ENCODE data around the gene SMG5.

Gene SMG5

GRCh38 chr1:156279837-156280236 lies 2.8 kb downstream of the SMG5 start:
- DNase-seq (ENCODE audit: low spot score), result no peak

DNA sequence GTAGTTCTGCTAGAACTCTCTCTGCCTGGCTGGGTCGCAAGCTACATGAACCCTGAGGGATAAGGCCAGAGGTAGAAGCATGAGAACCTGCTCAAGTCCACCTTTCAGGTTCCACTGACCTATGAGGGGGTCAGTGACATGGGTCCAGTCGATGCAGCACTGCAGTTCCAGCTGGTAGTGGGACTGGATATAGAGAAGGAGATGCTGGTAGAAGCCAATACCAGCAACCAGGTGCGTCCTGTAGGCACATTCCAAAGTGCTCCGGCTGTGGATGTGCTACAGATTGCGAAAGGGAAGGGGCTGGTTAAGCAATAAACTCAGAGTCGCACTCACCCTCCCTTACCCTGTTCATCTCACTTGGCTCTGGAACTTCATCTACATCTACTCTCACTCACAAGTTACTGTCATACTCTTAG lies 5.7 kb downstream of the SMG5 start:
- no peak for DNase-seq (ENCODE audit: low spot score)

DNA sequence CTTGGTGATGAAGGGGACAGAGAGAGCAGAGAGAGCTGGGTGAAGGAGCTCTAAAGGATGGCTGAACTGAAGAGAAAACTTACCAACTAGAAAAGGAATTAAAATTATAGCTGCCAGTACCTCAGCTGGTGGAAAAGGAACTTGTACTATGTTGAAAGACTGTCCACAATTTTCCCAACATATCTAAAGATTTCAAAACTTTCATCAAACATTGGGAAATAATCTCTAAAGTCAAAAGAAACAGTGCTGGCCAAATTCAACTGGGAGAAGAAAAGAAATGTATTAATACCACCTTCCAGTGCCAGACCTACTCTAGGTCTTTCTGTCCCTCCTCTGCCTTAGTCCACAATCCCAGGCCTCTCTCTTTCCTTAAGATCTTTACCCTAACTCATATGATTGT lies 6.1 kb downstream of the SMG5 start:
- DNase-seq (ENCODE audit: low spot score), result no peak

DNA sequence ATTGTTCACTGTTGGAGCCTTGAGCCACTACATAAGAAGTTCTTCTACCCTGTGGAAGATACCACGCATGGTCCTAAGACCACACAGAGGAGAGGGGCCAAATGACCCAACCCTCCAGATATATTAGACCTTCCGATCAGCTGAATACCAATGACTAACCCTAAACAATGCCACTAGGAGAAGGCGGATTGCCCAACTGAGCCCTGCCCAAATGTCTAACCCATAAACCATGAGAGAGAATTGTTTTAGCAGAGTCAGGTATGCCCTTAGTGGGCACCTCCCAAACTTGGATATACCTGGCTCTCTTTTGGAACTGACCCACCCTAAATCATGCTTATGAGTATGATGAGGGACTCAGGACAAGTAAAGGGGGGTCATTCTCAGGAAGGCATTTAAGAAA lies 12.3 kb downstream of the SMG5 start:
- DNase-seq (ENCODE audit: low spot score), result no peak

- no peak for DNase-seq (ENCODE audit: low spot score)
Measured at GRCh38 chr1:156268336-156268735, 14.3 kb downstream of the SMG5 start.

GRCh38 chr1:156266051-156266450 lies 16.6 kb downstream of the SMG5 start:
- no peak for DNase-seq (ENCODE audit: low spot score)

DNA sequence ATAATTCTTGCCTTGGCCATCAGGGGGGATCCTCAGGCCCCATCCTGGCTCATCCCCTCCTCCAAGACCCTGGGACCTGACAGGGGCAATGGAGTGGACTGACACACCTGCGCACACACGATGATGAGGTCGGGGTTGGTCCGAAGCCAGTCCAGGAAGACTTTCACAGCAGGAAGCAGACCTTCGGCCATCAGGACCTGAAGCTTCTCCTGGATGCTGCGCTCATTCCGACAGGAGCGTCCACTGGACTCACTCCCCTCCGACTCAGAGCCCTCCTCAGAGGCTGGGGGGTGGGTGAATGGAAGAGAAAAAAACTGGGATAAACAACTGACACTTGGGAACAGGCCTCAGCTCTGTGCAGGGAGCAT lies 19.4 kb downstream of the SMG5 start:
- no peak for DNase-seq (ENCODE audit: low spot score)

DNA sequence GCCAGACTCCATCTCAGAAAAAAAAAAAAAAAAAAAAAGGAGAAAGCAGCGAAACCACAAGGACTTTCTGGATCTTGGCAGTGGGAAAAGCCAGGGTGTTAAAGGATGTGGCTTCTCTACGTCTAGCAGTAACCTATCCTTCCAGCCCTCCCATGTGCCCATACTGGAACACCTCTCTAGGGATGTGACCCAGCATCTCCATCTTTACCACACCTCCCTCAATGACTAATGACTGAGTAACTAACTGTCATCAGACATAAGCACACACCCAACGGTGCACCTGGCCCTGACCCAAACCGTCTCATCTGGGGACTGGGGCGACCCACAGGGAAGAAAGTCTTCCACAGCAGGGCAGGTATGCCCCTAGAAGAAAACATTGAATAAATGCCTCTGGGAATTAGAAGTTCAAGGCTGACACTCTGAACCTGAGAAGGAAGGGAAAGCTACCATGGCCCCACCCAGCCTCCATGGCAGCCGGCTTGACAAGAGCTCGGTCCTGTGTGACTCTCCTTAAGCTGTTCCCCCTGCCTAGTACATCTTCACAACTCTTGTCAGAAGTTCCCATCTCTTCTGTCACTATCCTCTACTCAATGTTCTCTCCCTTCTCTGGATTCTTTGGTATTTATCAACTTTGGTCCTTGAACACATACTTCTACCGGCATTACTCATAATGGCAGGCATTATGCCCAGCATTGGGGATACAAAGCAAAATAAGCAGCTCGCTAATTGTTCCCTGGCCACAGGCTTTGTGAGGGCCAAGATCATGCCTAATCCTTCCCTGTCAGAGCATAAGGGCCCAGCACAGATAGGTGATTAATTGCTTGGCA lies 20.0 kb downstream of the SMG5 start:
- peak; percentile 78 for DNase-seq (ENCODE audit: low spot score)

DNA sequence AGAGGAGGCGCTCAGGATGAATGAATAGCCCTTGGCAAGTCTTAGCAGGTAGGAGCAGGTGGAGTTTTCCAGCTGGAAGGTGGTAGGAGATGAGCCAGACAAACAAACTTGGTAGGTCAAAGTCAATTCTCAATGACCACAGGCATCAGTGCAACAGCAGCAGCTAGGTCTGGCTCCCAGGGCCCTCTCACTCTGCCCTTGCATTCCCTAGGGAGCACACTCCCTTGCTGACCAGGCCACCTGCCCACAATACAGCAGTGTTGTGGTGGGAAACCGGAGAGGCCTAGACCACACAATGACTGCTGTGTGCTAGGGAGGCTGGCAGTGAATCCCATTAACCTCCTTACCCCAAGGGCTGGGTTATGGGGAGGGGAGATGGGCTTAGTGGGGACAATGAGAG lies 21.7 kb downstream of the SMG5 start:
- no peak for DNase-seq (ENCODE audit: low spot score)

DNA sequence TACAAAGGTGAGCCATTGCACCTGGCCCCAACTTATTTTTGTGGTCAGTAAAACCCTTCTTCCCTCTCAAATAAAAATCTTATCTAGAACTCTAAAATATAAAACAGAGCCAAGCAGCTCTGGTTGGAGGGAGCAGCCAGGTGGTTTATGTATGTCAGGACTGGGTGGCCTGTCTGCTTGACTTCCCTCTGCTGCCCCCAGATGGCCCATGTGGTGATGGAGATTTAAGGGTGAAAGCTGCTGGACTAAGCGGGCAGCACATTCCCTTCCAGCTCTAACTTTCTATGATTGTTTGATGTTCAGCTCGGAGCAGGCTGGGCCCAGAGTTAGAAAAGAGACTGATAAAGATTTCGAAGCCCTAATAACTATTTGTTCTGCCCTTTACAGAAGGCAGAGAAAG lies 22.8 kb downstream of the SMG5 start:
- no peak for DNase-seq (ENCODE audit: low spot score)

GRCh38 chr1:156258859-156259258 lies 23.8 kb downstream of the SMG5 start:
- DNase-seq (ENCODE audit: low spot score), result no peak

GRCh38 chr1:156257711-156258110 lies 24.9 kb downstream of the SMG5 start:
- DNase-seq (ENCODE audit: low spot score), result no peak

DNA sequence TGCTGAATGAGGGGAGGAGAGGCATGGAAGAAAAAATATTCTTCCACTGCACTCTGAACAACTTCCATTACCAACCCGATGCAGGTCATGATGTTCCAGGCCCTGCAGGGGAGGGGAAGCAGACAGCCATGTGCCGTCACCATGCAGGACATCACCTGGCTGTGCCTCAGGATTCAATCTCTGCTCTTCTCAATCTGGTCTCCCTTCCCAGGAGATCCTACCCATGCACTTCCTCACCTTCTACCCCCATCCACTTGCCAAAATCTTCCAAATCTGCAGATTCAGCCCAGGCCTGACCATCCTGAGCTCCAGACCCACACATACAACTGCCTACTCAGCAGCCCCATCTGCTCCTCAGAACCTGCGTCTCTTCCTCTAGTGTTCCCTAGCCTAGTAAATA lies 29.0 kb downstream of the SMG5 start:
- no peak for DNase-seq (ENCODE audit: low spot score)

DNA sequence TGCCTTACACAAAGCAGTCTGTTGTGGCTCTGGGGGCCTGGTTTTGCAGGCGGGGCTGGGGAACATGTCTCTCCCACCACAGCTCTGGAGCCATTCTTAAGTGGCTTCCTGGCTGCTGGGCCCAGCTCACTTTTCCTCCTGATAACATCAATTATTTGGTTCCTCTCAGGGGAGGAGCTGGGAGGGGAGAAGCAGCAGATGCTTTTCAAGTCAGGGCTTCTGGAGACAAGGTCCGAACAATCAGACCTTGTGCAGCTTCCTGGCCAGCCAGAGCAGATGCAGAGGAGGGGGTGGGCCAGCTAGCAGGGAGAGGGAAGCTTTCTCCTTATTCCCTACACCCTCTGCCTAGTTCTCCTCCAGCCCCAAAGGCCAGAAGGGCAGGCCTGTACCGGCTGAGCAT lies 31.1 kb downstream of the SMG5 start:
- DNase-seq (ENCODE audit: low spot score), result no peak

DNA sequence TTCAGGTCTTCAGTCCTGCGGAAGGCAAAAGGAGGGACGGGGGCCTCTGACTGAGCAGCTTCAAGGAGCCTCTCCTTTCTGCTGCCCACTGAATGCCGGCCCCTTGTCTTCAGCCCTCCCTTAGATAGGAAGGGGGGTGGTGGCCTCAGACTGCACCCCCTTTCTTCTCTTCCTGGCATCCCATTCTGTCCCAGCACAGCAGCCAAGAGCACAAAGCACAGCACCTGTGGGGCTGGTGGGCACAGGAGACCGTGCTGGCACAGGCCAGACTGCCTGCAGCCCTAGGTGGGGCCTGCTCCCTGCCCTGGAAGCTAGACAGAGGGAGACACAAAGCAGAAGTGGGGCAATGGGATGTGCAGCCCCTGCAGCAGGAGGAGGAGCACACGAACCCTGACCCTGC lies 33.0 kb downstream of the SMG5 start:
- DNase-seq (ENCODE audit: low spot score), result no peak

- DNase-seq (ENCODE audit: low spot score), result no peak
Measured at GRCh38 chr1:156248323-156248683, 34.3 kb downstream of the SMG5 start.

DNA sequence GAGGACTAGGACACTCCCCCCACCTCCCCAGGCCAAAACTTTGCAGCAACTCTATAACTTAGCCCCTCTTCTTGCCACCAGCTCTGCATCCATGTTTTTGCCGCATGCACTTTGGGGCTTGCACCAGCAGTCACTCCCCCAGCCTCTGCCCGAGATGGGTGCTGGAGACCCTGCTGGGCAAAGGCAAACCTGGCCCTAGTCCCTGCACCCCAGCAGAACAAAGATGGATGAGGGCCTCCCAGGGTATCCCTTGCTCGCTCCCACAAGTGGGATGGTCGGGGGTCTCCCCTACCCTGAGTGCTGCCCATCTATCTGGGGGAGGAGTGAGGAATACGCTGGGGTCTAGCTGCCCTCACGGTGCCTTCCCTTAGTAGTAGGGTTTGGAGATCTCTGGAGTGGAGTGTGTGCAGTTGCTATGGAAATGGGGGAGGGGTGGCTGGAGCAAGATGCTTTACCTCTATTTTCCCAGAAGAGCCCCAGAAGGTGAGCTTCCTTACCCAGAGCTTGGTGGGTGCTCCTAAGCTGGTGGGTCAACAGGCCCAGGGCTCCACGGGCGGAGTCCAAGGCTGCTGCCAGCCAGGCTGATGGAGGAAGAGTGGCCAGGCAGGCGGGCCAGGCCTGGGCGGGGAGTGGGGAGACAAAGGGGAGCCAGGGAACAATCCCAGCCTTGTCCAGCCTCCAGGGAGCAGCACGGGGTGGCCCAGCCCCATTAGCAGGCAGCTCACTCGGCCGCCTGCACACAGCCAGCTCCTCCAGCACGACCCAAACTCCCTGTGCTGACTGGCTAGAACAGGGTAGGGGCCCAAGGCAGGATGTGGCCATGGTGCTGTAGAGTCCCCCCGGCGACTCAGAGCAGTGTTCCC lies 34.9 kb downstream of the SMG5 start, which contains the start of gene PAQR6:
TSS of gene PAQR6 (minus strand) at position 597 of the 863 bp plus-strand sequence. CDS start 1,325 bp downstream, outside the sequence.
- no peak for DNase-seq (ENCODE audit: low spot score)

DNA sequence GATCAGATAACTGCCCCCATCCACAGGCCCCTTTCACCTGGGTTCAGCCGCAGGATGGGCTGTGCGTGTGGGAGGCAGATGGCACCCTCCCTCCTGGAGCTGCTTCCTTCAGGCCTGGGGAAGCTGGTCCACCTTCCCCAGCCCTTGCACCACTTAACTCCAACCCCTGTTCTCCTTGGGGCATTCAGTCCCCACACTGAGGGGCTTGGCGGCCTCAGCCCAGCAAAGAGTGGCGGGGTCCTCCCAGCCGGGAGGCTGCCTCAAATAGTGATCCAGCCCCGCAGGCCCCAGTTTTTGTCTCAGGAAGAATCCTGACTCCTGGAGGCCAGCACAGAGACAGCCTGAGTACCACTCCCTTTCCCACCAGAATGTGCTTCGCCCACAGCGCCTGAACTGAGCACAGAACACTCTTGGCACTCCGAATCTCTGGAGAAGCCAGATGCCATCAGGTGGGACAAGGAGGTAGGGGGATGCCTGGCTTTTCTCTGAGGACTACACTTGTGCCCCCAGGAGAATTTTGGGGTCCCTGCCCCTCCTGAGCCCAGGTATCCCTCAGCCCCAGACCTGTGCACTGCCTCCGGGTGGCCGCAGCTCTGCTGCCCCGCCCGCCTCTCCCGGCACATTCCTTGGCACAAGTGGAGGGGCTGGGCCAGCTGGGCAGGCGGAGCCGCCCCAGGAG lies 35.7 kb downstream of the SMG5 start:
- DNase-seq (ENCODE audit: low spot score), result no peak

- DNase-seq (ENCODE audit: low spot score), result no peak
Measured at GRCh38 chr1:156246241-156246780, 36.3 kb downstream of the SMG5 start.

DNA sequence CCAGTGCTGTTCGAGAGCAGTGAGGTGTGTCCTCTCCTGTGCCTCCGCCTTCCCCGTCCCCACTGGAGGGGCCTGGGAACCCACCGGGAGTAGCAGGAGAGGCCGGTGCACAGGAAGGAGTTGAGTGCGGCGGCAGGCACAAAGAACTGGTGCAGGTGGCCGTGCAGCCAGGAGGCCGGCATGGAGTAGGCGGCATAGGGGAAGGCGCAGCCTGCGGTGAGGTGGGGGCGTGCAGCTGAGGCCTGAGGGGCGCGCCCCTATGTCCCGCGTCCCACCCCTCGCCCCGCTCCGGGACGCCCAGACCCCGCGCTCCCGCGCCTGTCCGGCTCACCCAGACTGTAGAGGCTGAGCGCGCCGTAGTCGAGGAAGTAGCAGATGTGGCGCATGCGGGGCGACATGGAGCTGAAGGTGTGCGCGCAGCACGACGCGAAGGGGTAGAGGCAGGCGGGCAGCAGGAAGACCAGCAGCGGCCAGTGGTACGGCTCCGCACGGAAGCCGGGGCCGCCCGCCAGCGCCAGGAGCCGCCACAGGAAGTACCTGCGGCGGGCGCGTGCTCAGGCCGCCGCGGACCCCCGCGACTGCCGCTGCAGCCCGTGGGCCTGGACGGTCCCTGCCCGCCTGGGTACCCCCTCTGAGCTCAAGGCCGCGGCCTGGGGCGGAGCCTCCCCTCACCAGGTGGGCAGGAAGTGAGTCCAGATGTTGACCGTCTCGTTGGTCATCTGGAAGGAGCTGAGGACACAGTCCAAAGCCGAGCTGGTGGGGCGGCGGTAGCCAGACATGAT lies 37.0 kb downstream of the SMG5 start:
- peak; percentile 51 for DNase-seq (ENCODE audit: low spot score)

- DNase-seq (ENCODE audit: low spot score), result no peak
Measured at GRCh38 chr1:156244712-156245111, 37.9 kb downstream of the SMG5 start.

DNA sequence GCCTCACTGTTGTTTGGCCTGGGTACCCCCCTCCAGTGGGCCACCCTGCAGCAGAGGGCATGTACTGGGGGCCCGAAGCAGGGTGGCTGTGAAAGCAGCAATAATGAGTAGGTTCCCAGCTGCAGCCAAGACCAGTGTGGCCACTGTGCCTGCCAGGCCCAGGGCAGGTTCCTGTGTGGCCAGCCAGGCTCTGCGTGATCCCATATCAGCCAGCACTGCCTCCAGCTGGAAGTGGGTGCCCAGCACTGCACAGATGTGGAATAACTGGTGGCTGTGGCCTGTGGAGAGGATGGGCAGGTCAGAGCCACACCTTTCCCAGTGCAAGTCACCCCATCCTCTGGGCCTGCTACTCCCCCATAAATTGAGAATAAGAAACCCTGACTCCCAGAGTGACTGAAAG lies 38.5 kb downstream of the SMG5 start:
- no peak for DNase-seq (ENCODE audit: low spot score)
